NCI-H1436 (cell line): ENCODE measurements around the gene RDH13.
"Not testable (repeated sequence)": the region's sequence is repeated elsewhere in the genome, so short reads cannot be mapped to it uniquely, and the experiment has no call there.

Experiments
- DNase-seq: peaks from one replicate; lab custom pipeline; 2025; lab: John Stamatoyannopoulos, UW

RDH13 gene

GRCh38 chr19:55044771-55045716 lies 17.9 kb downstream of the RDH13 start:
- no peak for DNase-seq

GRCh38 chr19:55044286-55044685 lies 18.7 kb downstream of the RDH13 start:
- DNase-seq, result no peak

DNA sequence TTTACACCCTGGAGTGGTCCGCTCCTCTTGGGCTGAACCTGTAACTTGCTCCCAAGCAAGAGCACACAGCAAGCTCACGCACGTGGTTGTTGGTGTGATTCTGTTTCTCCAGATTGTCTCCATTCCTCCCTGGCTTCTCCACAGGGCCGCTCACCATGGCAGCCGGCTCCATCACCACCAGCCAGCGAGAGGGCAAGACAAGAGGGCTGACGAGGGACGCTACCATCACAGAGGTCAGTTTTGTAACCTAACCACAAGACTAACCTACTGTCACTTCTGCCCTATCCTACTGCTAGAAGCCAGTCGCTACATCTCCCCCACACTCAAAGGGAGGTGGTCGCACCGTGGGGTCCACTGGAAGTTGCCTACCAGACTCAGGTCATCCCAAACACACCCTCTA lies 20.3 kb downstream of the RDH13 start:
- DNase-seq, result no peak

DNA sequence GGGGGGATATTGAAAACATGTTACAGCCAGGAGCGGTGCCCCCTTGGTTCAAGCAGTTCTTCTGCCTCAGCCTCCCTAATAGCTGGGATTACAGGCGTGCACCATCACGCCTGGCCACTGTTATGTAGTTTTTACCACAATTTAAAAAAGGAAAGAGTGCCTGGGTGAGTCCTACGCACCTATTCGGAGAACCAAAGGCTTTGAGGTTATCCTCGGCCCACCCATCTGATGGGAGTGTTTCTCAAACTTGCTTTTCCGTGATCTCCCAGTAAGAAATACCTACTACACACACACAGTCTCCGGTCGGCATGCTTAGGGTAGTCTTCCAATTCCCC lies 20.6 kb downstream of the RDH13 start:
- no peak for DNase-seq

GRCh38 chr19:55041627-55042343 lies 21.2 kb downstream of the RDH13 start:
- DNase-seq, result no peak

DNA sequence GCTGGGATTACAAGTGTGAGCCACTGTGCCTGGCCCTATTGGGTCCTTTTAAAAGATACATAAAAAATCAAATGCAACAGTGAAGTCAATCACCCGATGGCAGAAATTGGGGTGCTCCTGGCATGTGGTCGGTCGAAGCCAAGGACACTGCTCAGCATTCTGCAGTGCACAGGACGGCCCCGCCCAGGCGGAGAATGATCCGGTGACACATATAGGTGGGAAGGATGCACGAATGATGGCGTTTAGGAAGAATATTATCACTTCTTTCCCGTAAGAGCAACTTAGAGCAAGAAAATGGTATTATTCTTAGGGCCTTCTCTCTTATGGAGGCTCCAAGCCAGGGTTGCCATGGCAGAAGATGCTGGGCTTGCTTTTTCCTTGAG lies 21.7 kb downstream of the RDH13 start:
- no peak for DNase-seq

DNA sequence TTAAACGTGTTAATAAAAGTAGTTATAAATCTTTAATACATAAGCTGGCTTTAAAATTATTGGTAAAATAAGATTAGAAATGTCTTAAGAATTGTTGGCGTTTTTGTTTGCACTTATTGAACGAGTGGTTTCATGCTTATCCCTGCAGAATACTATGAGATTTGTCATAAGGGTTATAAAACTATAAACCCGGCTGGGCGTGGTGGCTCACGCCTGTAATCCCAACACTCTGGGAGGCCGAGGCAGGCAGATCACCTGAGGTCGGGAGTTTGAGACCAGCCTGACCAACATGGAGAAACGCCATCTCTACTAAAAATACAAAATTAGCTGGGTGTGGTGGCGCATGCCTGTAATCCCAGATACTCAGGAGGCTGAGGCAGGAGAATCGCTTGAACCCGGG lies 22.3 kb downstream of the RDH13 start:
- DNase-seq, result not testable (repeated sequence)

- not testable (repeated sequence) for DNase-seq
These were observed 25.3 kb downstream of the RDH13 start for GRCh38 chr19:55037603-55038002.

DNA sequence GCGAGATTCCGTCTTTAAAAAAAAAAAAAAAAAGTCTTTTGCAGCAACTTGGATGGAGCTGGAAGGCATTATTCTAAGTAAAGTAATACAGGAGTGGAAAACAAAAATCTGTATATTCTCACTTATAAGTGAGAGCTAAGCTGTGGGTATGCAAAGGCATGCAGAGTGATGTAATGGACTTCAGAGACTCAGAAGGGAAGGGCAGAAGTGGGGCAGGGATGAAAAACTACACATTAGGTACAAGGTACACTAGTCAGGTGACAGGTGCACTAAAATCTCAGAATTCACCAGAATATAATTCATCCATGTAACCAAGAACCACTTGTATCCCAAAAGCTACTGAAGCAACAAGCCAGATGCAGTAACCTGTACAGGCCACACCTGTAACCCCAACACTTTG lies 26.9 kb downstream of the RDH13 start:
- DNase-seq, result no peak

GRCh38 chr19:55034751-55035150 lies 28.2 kb downstream of the RDH13 start:
- no peak for DNase-seq

DNA sequence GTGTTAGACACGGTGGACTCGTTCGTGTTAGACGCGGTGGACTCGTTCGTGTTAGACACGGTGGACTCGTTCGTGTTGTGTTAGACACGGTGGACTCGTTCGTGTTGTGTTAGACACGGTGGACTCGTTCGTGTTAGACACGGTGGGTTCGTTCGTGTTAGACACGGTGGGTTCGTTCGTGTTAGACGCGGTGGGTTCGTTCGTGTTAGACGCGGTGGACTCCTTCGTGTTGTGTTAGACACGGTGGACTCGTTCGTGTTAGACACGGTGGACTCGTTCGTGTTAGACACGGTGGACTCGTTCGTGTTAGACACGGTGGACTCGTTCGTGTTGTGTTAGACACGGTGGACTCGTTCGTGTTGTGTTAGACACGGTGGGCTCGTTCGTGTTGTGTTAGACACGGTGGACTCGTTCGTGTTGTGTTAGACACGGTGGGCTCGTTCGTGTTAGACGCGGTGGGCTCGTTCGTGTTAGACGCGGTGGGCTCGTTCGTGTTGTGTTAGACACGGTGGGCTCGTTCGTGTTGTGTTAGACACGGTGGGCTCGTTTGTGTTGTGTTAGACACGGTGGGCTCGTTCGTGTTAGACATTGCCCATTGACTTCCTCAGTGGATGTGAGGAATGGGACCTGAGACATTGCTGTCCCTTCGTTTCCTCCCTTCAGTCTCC lies 29.8 kb downstream of the RDH13 start:
- not testable (repeated sequence) for DNase-seq

- DNase-seq, result no peak
These were observed 30.7 kb downstream of the RDH13 start for GRCh38 chr19:55032170-55032800.

GRCh38 chr19:55031178-55031577 lies 31.8 kb downstream of the RDH13 start:
- DNase-seq, result no peak

DNA sequence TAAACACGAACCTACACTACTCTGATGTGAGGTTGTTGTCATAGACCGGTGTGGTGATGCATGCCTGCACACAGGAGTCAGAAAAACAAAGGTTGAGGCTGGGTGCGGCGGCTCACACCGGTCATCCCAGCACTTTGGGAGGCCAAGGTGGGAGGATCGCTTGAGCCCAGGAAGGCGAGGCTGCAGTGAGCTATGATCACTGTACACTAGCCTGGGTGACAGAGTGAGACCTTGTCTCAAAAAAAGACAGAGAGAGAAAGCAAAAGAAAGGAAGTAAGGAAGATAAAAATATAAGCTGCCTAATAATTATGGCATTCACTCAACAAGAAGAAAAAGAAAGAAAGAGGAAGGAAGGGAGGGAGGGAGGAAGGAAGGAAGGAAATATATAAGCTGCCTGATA lies 34.2 kb downstream of the RDH13 start:
- no peak for DNase-seq

DNA sequence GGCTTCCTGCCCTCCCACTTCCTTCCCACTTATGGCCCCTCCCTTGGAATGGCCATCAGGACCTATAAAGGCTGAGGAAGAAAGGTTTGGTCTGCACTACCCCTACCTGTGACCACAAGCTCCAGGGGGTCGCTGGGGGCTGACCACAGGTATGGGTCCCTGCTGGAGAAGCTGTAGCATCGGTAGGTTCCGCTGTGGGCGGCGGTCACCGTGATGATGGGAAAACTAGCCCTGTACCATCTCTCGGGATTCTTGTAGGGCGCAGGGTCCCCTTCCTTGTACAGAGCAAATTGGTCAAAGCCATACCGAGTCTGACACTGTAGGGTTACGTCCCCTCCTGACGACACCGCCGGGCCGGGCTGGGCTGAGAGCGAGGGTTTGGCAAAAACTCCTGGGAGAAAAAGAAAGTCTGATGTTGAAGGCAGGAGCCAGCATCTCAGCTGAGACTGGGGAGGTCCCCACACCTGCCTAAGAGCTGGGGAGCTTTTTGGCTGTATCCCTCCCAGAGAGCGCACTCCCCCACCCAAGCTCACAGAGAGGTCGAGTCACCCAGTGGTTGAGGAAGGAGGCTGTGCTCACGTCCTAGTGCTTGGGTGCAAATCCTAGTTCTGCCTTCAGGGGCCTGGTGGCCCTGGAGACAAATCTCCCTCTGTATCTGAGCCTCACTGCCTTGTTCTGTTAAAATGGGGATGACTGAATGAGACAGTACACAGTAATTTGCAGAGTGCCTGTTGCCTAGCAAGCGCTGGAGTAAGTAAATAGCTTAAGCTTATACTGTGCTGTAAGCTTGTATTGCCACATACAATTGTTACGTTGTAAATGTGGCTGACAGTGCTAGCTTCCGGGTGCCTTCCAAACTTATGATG lies 35.2 kb downstream of the RDH13 start:
- DNase-seq, result no peak

DNA sequence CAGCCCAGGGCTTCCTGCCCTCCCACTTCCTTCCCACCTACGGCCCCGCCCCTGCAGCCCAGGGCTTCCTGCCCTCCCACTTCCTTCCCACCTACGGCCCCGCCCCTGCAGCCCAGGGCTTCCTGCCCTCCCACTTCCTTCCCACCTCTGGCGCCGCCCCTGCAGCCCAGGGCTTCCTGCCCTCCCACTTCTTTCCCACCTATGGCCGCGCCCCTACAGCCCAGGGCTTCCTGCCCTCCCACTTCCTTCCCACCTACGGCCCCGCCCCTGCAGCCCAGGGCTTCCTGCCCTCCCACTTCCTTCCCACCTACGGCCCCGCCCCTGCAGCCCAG lies 35.8 kb downstream of the RDH13 start:
- DNase-seq, result not testable (repeated sequence)

GRCh38 chr19:55024111-55024510 lies 38.8 kb downstream of the RDH13 start:
- no peak for DNase-seq

DNA sequence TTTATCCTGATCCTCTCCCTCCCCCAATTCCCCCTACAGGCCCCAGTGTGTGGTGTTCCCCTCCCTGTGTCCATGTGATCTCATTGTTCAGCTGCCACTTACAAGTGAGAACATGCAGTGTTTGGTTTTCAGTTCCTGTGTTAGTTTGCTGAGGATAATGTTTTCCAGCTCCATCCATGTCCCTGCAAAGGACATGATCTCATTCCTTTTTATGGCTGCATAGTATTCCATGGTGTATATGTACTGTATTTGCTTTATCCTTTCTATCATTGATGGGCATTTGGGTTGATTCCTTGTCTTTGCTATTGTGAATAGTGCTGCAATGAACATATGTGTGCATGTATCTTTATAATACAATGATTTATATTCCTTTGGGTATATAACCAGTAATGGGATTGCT lies 42.6 kb downstream of the RDH13 start:
- not testable (repeated sequence) for DNase-seq

DNA sequence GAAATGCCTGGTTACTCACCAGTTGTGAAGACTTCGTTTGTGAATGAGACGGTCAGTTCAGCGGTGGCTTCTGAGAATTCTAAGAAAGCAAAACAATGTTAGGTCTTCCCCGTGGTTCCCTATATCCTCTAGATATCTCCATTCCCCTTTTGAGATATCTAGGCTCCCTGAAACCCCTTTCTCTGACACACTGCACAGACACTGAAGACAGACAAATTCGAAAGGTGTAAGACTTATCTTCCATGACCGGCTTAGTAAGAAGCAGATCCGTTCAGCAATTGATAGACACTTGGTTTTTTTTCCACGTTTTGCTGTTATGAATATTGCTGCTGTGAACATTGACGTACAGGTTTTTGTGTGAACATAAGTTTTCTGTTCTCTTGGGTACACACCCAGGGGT lies 44.3 kb downstream of the RDH13 start:
- DNase-seq, result no peak

- DNase-seq, result no peak
These were observed 44.7 kb downstream of the RDH13 start for GRCh38 chr19:55018216-55018615.

DNA sequence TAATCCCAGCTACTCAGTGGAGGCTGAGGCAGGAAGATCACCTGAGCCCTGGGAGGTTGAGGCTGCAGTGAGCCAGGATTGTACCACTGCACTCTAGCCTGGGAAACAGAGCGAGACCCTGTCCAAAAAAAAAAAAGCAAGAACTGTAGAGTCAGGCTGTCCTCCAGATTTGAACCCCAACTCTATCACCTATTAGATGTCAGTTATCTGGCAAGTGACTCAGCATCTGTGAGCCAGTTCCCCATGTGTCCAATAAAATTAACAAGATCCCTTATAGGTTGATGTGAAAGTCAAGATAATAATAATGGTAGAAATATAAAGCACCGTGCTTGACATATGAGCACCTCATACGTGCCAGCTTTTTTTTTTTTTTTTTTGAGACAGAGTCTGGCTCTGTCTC lies 46.9 kb downstream of the RDH13 start:
- no peak for DNase-seq

DNA sequence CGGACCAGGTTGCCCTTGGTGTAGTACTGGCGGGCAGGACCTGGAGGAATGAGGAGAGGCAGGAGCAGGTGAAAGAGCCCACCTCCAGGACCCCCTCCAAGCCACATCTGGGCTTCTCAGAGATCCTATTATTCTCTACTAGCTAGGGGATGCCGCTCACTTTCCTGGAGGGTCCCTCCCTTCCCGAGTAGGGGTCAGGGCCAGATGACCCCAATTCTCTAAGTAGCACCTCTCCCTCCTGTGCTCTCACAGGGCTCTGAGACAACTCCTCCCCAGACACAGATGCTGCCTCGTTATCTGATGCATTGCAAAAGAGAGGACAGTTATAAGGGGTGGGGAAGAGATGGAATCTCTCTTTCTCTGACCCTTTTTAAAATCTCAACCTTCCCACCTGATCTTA lies 47.8 kb downstream of the RDH13 start:
- no peak for DNase-seq
